ENCODE results near the gene SIM2.

SIM2 gene

GRCh38 chr21:36753556-36753955 lies 54.6 kb downstream of the SIM2 start:
- Histone ChIP-seq H2AFZ (ENCODE audit: low read depth) (no peak overlapping the region), H3K9ac (no peak overlapping the region), H3K4me1 (ENCODE audit: low read depth, poor library complexity, severe bottlenecking) (no peaks in the 10 kb centered on the region), H3K4me2 (no peak overlapping the region), H3K36me3 (ENCODE audit: insufficient read depth) (no peaks in the 10 kb centered on the region), H3K27ac (no peak overlapping the region), H3K27me3 (ENCODE audit: insufficient read depth, low read depth) (no peaks in the 10 kb centered on the region), H4K20me1 (ENCODE audit: insufficient read depth) (no peaks in the 10 kb centered on the region), H3K4me3 (IDR thresholded peaks at IDR 0.05; ENCODE audit: insufficient read depth, low read depth, low read length) (no peak overlapping the region), H3K79me2 (ENCODE audit: insufficient read depth, low read depth) (no peaks in the 10 kb centered on the region)
- TF ChIP-seq, protein P1, sequence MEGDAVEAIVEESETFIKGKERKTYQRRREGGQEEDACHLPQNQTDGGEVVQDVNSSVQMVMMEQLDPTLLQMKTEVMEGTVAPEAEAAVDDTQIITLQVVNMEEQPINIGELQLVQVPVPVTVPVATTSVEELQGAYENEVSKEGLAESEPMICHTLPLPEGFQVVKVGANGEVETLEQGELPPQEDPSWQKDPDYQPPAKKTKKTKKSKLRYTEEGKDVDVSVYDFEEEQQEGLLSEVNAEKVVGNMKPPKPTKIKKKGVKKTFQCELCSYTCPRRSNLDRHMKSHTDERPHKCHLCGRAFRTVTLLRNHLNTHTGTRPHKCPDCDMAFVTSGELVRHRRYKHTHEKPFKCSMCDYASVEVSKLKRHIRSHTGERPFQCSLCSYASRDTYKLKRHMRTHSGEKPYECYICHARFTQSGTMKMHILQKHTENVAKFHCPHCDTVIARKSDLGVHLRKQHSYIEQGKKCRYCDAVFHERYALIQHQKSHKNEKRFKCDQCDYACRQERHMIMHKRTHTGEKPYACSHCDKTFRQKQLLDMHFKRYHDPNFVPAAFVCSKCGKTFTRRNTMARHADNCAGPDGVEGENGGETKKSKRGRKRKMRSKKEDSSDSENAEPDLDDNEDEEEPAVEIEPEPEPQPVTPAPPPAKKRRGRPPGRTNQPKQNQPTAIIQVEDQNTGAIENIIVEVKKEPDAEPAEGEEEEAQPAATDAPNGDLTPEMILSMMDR (conservative IDR thresholded peaks at IDR 0.05; ENCODE audit: low read depth, low read length), result no peak

GRCh38 chr21:36754241-36754898 lies 55.5 kb downstream of the SIM2 start:
- TF ChIP-seq, protein P1 (conservative IDR thresholded peaks at IDR 0.05; ENCODE audit: low read depth, low read length), result no peak
- no peak overlapping the region for H3K9ac ChIP-seq
- H3K4me3 ChIP-seq (IDR thresholded peaks at IDR 0.05; ENCODE audit: insufficient read depth, low read depth, low read length), result no peak overlapping the region
- no peaks in the 10 kb centered on the region for H3K36me3 ChIP-seq (ENCODE audit: insufficient read depth)
- no peak overlapping the region for H3K4me2 ChIP-seq
- no peaks in the 10 kb centered on the region for H3K4me1 ChIP-seq (ENCODE audit: low read depth, poor library complexity, severe bottlenecking)
- H2AFZ ChIP-seq (ENCODE audit: low read depth), result no peak overlapping the region
- no peak overlapping the region for H3K27ac ChIP-seq
- no peaks in the 10 kb centered on the region for H3K27me3 ChIP-seq (ENCODE audit: insufficient read depth, low read depth)
- no peaks in the 10 kb centered on the region for H3K79me2 ChIP-seq (ENCODE audit: insufficient read depth, low read depth)
- H4K20me1 ChIP-seq (ENCODE audit: insufficient read depth), result no peaks in the 10 kb centered on the region

DNA sequence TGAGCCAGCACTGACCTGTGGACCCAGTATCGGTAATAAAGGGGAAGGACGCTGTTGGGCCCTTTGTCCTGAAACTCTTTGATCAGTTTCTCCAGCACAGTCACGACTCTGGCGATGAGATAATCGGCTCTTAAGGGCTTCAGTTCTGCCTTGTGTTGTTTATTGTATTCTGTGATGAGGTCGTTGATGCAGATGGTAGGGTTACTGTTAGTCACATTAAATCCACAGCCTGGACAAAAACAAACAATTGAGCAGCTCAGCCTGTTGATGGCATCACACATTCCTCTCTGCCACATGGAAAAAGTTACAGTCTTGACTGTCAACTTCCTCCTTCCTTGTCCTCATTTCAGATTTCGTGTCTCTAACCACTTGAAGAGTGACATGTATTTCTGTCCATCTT lies 57.6 kb downstream of the SIM2 start:
- Histone ChIP-seq H3K4me1 (ENCODE audit: low read depth, poor library complexity, severe bottlenecking) (no peaks in the 10 kb centered on the region), H3K27me3 (ENCODE audit: insufficient read depth, low read depth) (no peaks in the 10 kb centered on the region), H3K4me2 (no peak overlapping the region), H3K36me3 (ENCODE audit: insufficient read depth) (no peaks in the 10 kb centered on the region), H3K9ac (no peak overlapping the region), H3K4me3 (IDR thresholded peaks at IDR 0.05; ENCODE audit: insufficient read depth, low read depth, low read length) (no peak overlapping the region), H3K27ac (no peak overlapping the region), H3K79me2 (ENCODE audit: insufficient read depth, low read depth) (no peaks in the 10 kb centered on the region), H2AFZ (ENCODE audit: low read depth) (no peak overlapping the region), H4K20me1 (ENCODE audit: insufficient read depth) (no peaks in the 10 kb centered on the region)
- TF ChIP-seq, protein P1 (conservative IDR thresholded peaks at IDR 0.05; ENCODE audit: low read depth, low read length), result no peak

DNA sequence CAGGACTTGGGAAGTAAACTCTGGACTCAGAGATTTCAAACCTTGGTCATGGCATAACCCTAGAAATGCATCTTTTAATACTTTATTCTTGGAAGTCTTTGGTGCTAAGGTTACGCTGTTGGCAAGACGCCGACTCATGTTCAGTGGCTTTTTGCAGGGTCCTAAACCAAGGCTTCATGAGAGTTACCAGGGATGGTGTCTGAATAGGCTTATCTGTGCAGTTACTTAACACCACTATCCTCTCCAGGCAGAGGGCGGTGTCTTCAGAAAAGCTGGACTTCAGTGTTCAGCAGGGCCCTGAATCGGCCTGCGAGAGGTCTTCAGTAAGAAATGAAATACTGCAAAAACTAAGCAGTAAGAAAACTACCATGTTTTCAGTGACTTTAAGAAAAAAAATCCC lies 58.3 kb downstream of the SIM2 start:
- Histone ChIP-seq H3K36me3 (ENCODE audit: insufficient read depth) (no peaks in the 10 kb centered on the region), H3K4me3 (IDR thresholded peaks at IDR 0.05; ENCODE audit: insufficient read depth, low read depth, low read length) (no peak overlapping the region), H3K4me1 (ENCODE audit: low read depth, poor library complexity, severe bottlenecking) (no peaks in the 10 kb centered on the region), H3K27me3 (ENCODE audit: insufficient read depth, low read depth) (no peaks in the 10 kb centered on the region), H3K4me2 (no peak overlapping the region), H2AFZ (ENCODE audit: low read depth) (no peak overlapping the region), H3K27ac (no peak overlapping the region), H3K9ac (no peak overlapping the region), H3K79me2 (ENCODE audit: insufficient read depth, low read depth) (no peaks in the 10 kb centered on the region), H4K20me1 (ENCODE audit: insufficient read depth) (no peaks in the 10 kb centered on the region)
- TF ChIP-seq, protein P1 (conservative IDR thresholded peaks at IDR 0.05; ENCODE audit: low read depth, low read length), result no peak

Data from KMS-11 (cell line).